HepG2 (cell line): ENCODE results near the gene DEFB131B. TPM values are rescaled to one million over a fixed set of nuclear protein-coding genes. Genes with fewer than 3 reads are reported as not detected.
A peak's percentile ranks its signal among the peaks of the same experiment; 100 is the strongest.
"Not testable (repeated sequence)": the region's sequence is repeated elsewhere in the genome, so short reads cannot be mapped to it uniquely, and the experiment has no call there.

ENCODE experiments used
- ATAC-seq: fragments of 200-7000 bp; cut with Tn5 transposase; 3 replicates; pipeline ENCODE4 v1.9.1; 2020; ENCODE audit warnings: mild to moderate bottlenecking, moderate library complexity
- Bru-seq: library from RNA; stranded (reverse); fragments of 400-500 nt; gene quantifications from one replicate; lab custom pipeline; 2021; lab: Mats Ljungman, UMichigan
- BruChase-seq, 2 experiments: library from RNA; stranded (reverse); fragments of 400-500 nt; gene quantifications; one replicate each; lab custom pipeline; 2021; lab: Mats Ljungman, UMichigan
- BruUV-seq: library from RNA; stranded (reverse); fragments of 400-500 nt; replicated peaks from 2 replicates; lab custom pipeline; 2021; lab: Mats Ljungman, UMichigan
- CTCF ChIA-PET: fragments of 300-600 bp; formaldehyde crosslinking; extraction: SDS; loops from one replicate; lab custom pipeline; 2021; ENCODE audit warnings: low total read pairs, inconsistent platforms, low intra/inter-chr PET ratio; lab: Yijun Ruan, JAX
- POLR2A ChIA-PET: fragments of 350-600 bp; sonication (Branson Sonifier 250); formaldehyde crosslinking; loops from one replicate; lab custom pipeline; 2020; ENCODE audit warnings: antibody characterized with exemption, inconsistent platforms; lab: Yijun Ruan, JAX
- DNase-seq: peaks from one replicate; pipeline ENCODE4 v3.0.0-alpha.2; 2015; ENCODE audit warnings: low spot score
- FAIRE-seq: peaks from 3 replicates; lab custom pipeline; 2011; peaks lifted over from hg19 to GRCh38; lab: Jason Lieb, UNC
- H2AFZ ChIP-seq: one replicate; pipeline ENCODE4 v1.6.1; 2011; ENCODE audit warnings: low read length, inconsistent platforms
- H3K27ac ChIP-seq: fragments of 300-600 bp; 3 replicates; pipeline ENCODE4 v1.8.0; 2011; ENCODE audit warnings: mixed run types, mild to moderate bottlenecking, mixed read lengths, low read length, inconsistent platforms; ENCODE audit not compliant: insufficient read depth; ENCODE audit errors: extremely low read length
- H3K27me3 ChIP-seq, 2 experiments: fragments of 200-600 bp in 1 of 2; 2 replicates in 1 of 2; 3 replicates in 1 of 2; pipeline versions ENCODE4 v1.6.0 to v1.8.0; 2011; ENCODE audit warnings: low read length in 2 of 2, mild to moderate bottlenecking in 2 of 2, moderate library complexity in 2 of 2, inconsistent platforms in 1 of 2; ENCODE audit not compliant: insufficient read depth in 2 of 2, control insufficient read depth in 1 of 2
- H3K36me3 ChIP-seq, 2 experiments: fragments of 200-600 bp in 1 of 2; replicated peaks in 1 of 2; 2 replicates in 1 of 2; 3 replicates in 1 of 2; pipeline versions ENCODE4 v1.5.1 to v1.8.0; 2011; ENCODE audit warnings: low read length in 2 of 2, inconsistent platforms in 1 of 2; ENCODE audit not compliant: insufficient read depth in 2 of 2, control insufficient read depth in 1 of 2
- H3K4me1 ChIP-seq: 2 replicates; pipeline ENCODE4 v1.5.1; 2012; ENCODE audit warnings: low read length, inconsistent platforms; ENCODE audit not compliant: insufficient read depth
- H3K4me2 ChIP-seq: 2 replicates; pipeline ENCODE4 v1.6.0; 2011; ENCODE audit warnings: low read depth, low read length, inconsistent platforms
- H3K4me3 ChIP-seq, 3 experiments: fragments of 200-600 bp in 1 of 3; sonication (generic), shearing (Covaris generic) in 1 of 3; replicated peaks in 1 of 3; 2 replicates each; pipeline ENCODE4 v1.5.1; 2011 to 2016; ENCODE audit warnings: low read length in 3 of 3, inconsistent platforms in 2 of 3, low read depth in 2 of 3, mild to moderate bottlenecking in 2 of 3, control low read depth in 1 of 3, mixed read lengths in 1 of 3; ENCODE audit not compliant: insufficient read depth in 1 of 3
- H3K79me2 ChIP-seq: one replicate; pipeline ENCODE4 v1.6.1; 2011; ENCODE audit warnings: low read length, inconsistent platforms; ENCODE audit not compliant: insufficient read depth
- H3K9ac ChIP-seq: 2 replicates; pipeline ENCODE4 v1.6.0; 2011; ENCODE audit warnings: mild to moderate bottlenecking, low read depth, low read length, inconsistent platforms; ENCODE audit not compliant: insufficient read depth
- H3K9me3 ChIP-seq: 2 replicates; pipeline ENCODE4 v1.5.1; 2012; ENCODE audit warnings: mild to moderate bottlenecking, low read length
- H4K20me1 ChIP-seq: 2 replicates; pipeline ENCODE4 v1.6.0; 2011; ENCODE audit warnings: inconsistent platforms, mild to moderate bottlenecking, low read length, moderate library complexity; ENCODE audit not compliant: insufficient read depth
- WGBS: methylation state at CpG from one replicate; pipeline ENCODE4 v1.1.6; 2017; ENCODE audit warnings: low lambda C conversion rate; 5-methylcytosine and 5-hydroxymethylcytosine counted together
- in situ Hi-C: cut with HindIII; loops from 2 replicates; pipeline ENCODE4 v1.10.0; 2017; ENCODE audit warnings: low pct_unique_long_range_greater_than_20kb; ENCODE audit not compliant: extremely low pct_ligation_motif_present
- intact Hi-C: fragments of 100-400 bp; cut with micrococcal nuclease; formaldehyde crosslinking; loops from one replicate; pipeline ENCODE4 v1.10.0; 2022; ENCODE audit not compliant: unreplicated experiment
- long read RNA-seq, 2 experiments: library from RNA in 1 of 2; library from polyadenylated mRNA in 1 of 2; stranded (forward) in 1 of 2; unstranded in 1 of 2; transcript quantifications; one replicate each; pipeline ENCODE4 v2.0.0, GENCODE V29; 2019 to 2022
- polyA minus RNA-seq, 3 experiments: library from RNA; depleted of rRNA, polyadenylated mRNA; stranded (reverse); fragments of >200 nt; gene quantifications; 2 replicates each; pipeline ENCODE4 v1.2.3, GENCODE V29; 2011; ENCODE audit warnings: low replicate concordance in 1 of 3
- polyA plus RNA-seq, 8 experiments: library from polyadenylated mRNA; depleted of rRNA in 3 of 8; stranded (reverse) in 7 of 8; unstranded in 1 of 8; fragments of >200 nt; fragmentation: Illumina TruSeq in 4 of 8; extraction: Trizol in 4 of 8; gene quantifications; 2 replicates each; pipeline versions ENCODE4 v1.2.1 to v1.2.3, GENCODE V29; 2011 to 2016; ENCODE audit warnings: low read depth in 4 of 8, missing spikeins in 1 of 8, mixed read lengths in 1 of 8; ENCODE audit not compliant: insufficient read depth in 1 of 8
- total RNA-seq, 5 experiments: library from RNA; depleted of rRNA; stranded (reverse); fragments of >200 nt; fragmentation: Illumina TruSeq; extraction: Trizol; gene quantifications; 2 replicates each; pipeline ENCODE4 v1.2.3, GENCODE V29; 2016; ENCODE audit warnings: low read depth in 1 of 5

Gene DEFB131B
- total RNA-seq (2016; rRNA removed; fragmentation: Illumina TruSeq; extraction: Trizol) (not detected in 2 replicates), polyA plus RNA-seq (2011; rRNA removed) (not detected in 2 replicates), polyA minus RNA-seq (2011; rRNA and poly(A)+ RNA removed; ENCODE audit: low replicate concordance) (not detected in 2 replicates), Bru-seq, nascent RNA (not detected), BruChase-seq, experiment 1, labeled RNA remaining after a 6-hour chase (not detected), BruChase-seq, experiment 2, labeled RNA remaining after a 2-hour chase (percentile 11 among the genes with signal in this experiment)
- not detected in 2 replicates for total RNA-seq (2016; cell fraction: cytosol; rRNA removed; fragmentation: Illumina TruSeq; extraction: Trizol; ENCODE audit: low read depth)
- not detected in 2 replicates for total RNA-seq (2016; cell fraction: insoluble cytoplasmic fraction; rRNA removed; fragmentation: Illumina TruSeq; extraction: Trizol)
- total RNA-seq (2016; cell fraction: membrane; rRNA removed; fragmentation: Illumina TruSeq; extraction: Trizol), result not detected in 2 replicates
- total RNA-seq (2016; cell fraction: nucleus; rRNA removed; fragmentation: Illumina TruSeq; extraction: Trizol), result not detected in 2 replicates
- polyA plus RNA-seq (2011; cell fraction: cytosol; rRNA removed), result not detected in 2 replicates
- not detected in 2 replicates for polyA plus RNA-seq (2011; cell fraction: nucleus; rRNA removed)
- not detected in 2 replicates for polyA plus RNA-seq (2012)
- polyA plus RNA-seq (2016; cell fraction: cytosol; fragmentation: Illumina TruSeq; extraction: Trizol; ENCODE audit: low read depth), result not detected in 2 replicates
- polyA plus RNA-seq (2016; cell fraction: insoluble cytoplasmic fraction; fragmentation: Illumina TruSeq; extraction: Trizol; ENCODE audit: low read depth), result not detected in 2 replicates
- polyA plus RNA-seq (2016; cell fraction: membrane; fragmentation: Illumina TruSeq; extraction: Trizol; ENCODE audit: low read depth), result not detected in 2 replicates
- polyA plus RNA-seq (2016; cell fraction: nucleus; fragmentation: Illumina TruSeq; extraction: Trizol; ENCODE audit: insufficient read depth, low read depth), result not detected in 2 replicates
- not detected in 2 replicates for polyA minus RNA-seq (2011; cell fraction: cytosol; rRNA and poly(A)+ RNA removed)
- polyA minus RNA-seq (2011; cell fraction: nucleus; rRNA and poly(A)+ RNA removed), result not detected in 2 replicates
- long read RNA-seq, experiment 1, result 0 reads
- long read RNA-seq, experiment 2, result 0 reads

- ATAC-seq, FAIRE-seq, H3K9ac ChIP-seq, H3K4me3 ChIP-seq, H3K27me3 ChIP-seq, H3K9me3 ChIP-seq, DNase-seq, in situ Hi-C loops, H3K36me3 ChIP-seq, BruUV-seq, H3K79me2 ChIP-seq, H4K20me1 ChIP-seq, H2AFZ ChIP-seq, CTCF ChIA-PET, H3K27ac ChIP-seq, POLR2A ChIA-PET, intact Hi-C loops, H3K4me1 ChIP-seq, H3K4me2 ChIP-seq: not testable (repeated sequence)
- 98% methylated on average over 1 of the region's 1 CpG for WGBS
Measured at GRCh38 chr11:71878059-71878458, at the start of gene DEFB131B. Gene DEFB131B, plus strand, starts transcription at chr11:71878453. Its CDS starts 0 bp downstream, at chr11:71878453.

GRCh38 chr11:71829247-71829646 is 49.0 kb upstream of the DEFB131B start:
- H3K4me1 ChIP-seq, H3K36me3 ChIP-seq, H4K20me1 ChIP-seq, in situ Hi-C loops, DNase-seq, CTCF ChIA-PET, H3K9ac ChIP-seq, H2AFZ ChIP-seq, H3K79me2 ChIP-seq, ATAC-seq, BruUV-seq, H3K4me3 ChIP-seq, POLR2A ChIA-PET, H3K4me2 ChIP-seq, intact Hi-C loops, H3K27me3 ChIP-seq, H3K9me3 ChIP-seq, FAIRE-seq, H3K27ac ChIP-seq: not testable (repeated sequence)
- WGBS, result 83% methylated on average over 3 of the region's 3 CpGs

GRCh38 chr11:71829686-71830085 is 48.6 kb upstream of the DEFB131B start:
- H3K4me3 ChIP-seq, H3K4me1 ChIP-seq, in situ Hi-C loops, POLR2A ChIA-PET, ATAC-seq, H2AFZ ChIP-seq, intact Hi-C loops, H3K27me3 ChIP-seq, H3K9ac ChIP-seq, H3K36me3 ChIP-seq, BruUV-seq, DNase-seq, H3K79me2 ChIP-seq, H3K9me3 ChIP-seq, FAIRE-seq, H4K20me1 ChIP-seq, CTCF ChIA-PET, H3K27ac ChIP-seq, H3K4me2 ChIP-seq: not testable (repeated sequence)
- 85% methylated on average over 3 of the region's 3 CpGs for WGBS

GRCh38 chr11:71832811-71833210 is 45.4 kb upstream of the DEFB131B start, which contains the start of gene DEFB108B:
Gene DEFB108B, plus strand, starts transcription at chr11:71833200. Its CDS starts 0 bp downstream, at chr11:71833200.
- no CpG with 5 or more reads among the region's 1 CpG for WGBS
- H4K20me1 ChIP-seq, H3K79me2 ChIP-seq, H2AFZ ChIP-seq, ATAC-seq, H3K27me3 ChIP-seq, BruUV-seq, H3K36me3 ChIP-seq, DNase-seq, intact Hi-C loops, H3K9me3 ChIP-seq, H3K4me1 ChIP-seq, H3K9ac ChIP-seq, H3K4me2 ChIP-seq, POLR2A ChIA-PET, CTCF ChIA-PET, in situ Hi-C loops, H3K27ac ChIP-seq, FAIRE-seq, H3K4me3 ChIP-seq: not testable (repeated sequence)
